Heart right ventricle (tissue), 16 donors: ENCODE data around the gene CASP8AP2. TPM values are rescaled to one million over a fixed set of nuclear protein-coding genes. Genes with fewer than 3 reads are reported as not detected.

Experiments
- ATAC-seq, 8 donors: fragments of 200-7000 bp; cut with Tn5 transposase; one replicate each; pipeline ENCODE4 v1.9.1; 2020; ENCODE audit warnings: mild to moderate bottlenecking in 8 of 8, moderate library complexity in 8 of 8, moderate number of reproducible peaks in 1 of 8
- DNase-seq, 2 donors: peaks; one replicate each; pipeline ENCODE4 v3.0.0-alpha.2; 2020
- H3K27ac ChIP-seq, 10 donors: fragments of 200-600 bp; sonication (generic) in 2 of 10; one replicate each; pipeline versions ENCODE4 v1.5.0 to v1.8.0; 2020 to 2022; ENCODE audit warnings: mild to moderate bottlenecking in 3 of 10
- H3K27me3 ChIP-seq, 7 donors: fragments of 200-600 bp; one replicate each; pipeline ENCODE4 v1.8.0; 2021 to 2022; ENCODE audit warnings: mild to moderate bottlenecking in 2 of 7
- H3K36me3 ChIP-seq, 9 donors: fragments of 200-600 bp; sonication (generic) in 1 of 9; one replicate each; pipeline versions ENCODE4 v1.5.0 to v1.8.0; 2020 to 2022; ENCODE audit warnings: mild to moderate bottlenecking in 2 of 9
- H3K4me1 ChIP-seq, 9 donors: fragments of 200-600 bp; sonication (generic) in 1 of 9; one replicate each; pipeline versions ENCODE4 v1.5.0 to v1.8.0; 2020 to 2022; ENCODE audit warnings: mild to moderate bottlenecking in 4 of 9
- H3K4me3 ChIP-seq, 10 donors: fragments of 200-600 bp; sonication (generic) in 2 of 10; one replicate each; pipeline versions ENCODE4 v1.5.0 to v1.8.0; 2020 to 2022; ENCODE audit warnings: mild to moderate bottlenecking in 7 of 10, moderate library complexity in 2 of 10
- H3K9me3 ChIP-seq, 11 donors: fragments of 200-600 bp in 10 of 11; sonication (generic) in 2 of 11; one replicate each; pipeline versions ENCODE4 v1.5.0 to v1.8.0; 2013 to 2022; ENCODE audit warnings: mild to moderate bottlenecking in 2 of 11, control low read depth in 1 of 11, moderate library complexity in 1 of 11
- WGBS, 2 donors: extraction: QIAGEN DNeasy Blood & Tissue Kit; methylation state at CpG; one replicate each; pipeline ENCODE4 v1.1.7; 2013; ENCODE audit warnings: inconsistent platforms in 1 of 2; 5-methylcytosine and 5-hydroxymethylcytosine counted together
- intact Hi-C, 10 donors: fragments of 100-400 bp; cut with DNase I; formaldehyde crosslinking; loops; one replicate each; pipeline versions ENCODE4 v1.11.1 to v1.14.2; 2022
- polyA plus RNA-seq, 2 donors: library from polyadenylated mRNA; stranded (reverse); fragments of 200-250 nt; gene quantifications; one replicate each; pipeline ENCODE4 v1.2.3, GENCODE V29; 2013
- total RNA-seq, 10 donors: library from RNA; stranded (reverse); fragmentation: NEBNext Ultra II Directional in 3 of 10; extraction: Animal tissue kit (Norgen Biotek cat#: 25700) in 3 of 10; gene quantifications; one replicate each; pipeline versions ENCODE4 v1.2.1 to v1.2.4, GENCODE V29; 2021 to 2023
- TF ChIP-seq, protein P1 (sequence below), 9 donors: fragments of 200-600 bp; sonication (generic) in 2 of 9; IDR thresholded peaks; one replicate each; pipeline versions ENCODE4 v1.5.0 to v1.8.0; 2021 to 2022; ENCODE audit warnings: antibody characterized with exemption in 9 of 9, mild to moderate bottlenecking in 5 of 9, moderate library complexity in 1 of 9
- donor health status: Arrhythmogenic right ventricular cardiomyopathy.
- donor health status: ischemic (EF 13 %, LVEDD 7.1; RV severe dilation, severe dysfunction).
- donor health status: healthy with polysubstance abuse.
- donor health status: DM: no; HTN: yes; CAD: no.
- donor health status: DM: no; HTN: no; CAD: no.
- donor health status: ischemic (EF 25% LVEDD 6.9; RV normal size, moderate dysfunction).
- donor health status: ischemic (EF 25% LVEDD 5.7; RV mildly dilated, moderate dysfunction).
- donor health status: healthy.
- donor health status: DM: yes; HTN: yes; CAD: no.
- donor health status: Ischemic cardiomyopathy.
- donor health status: ischemic (EF 35%, LVEDD 5.7; RV mildly dilated, moderate dysfunction).
- donor health status: nonischemic (EF 11% LVEDD 7.7; RV severe dilation, severe dysfunction).
- donor health status: DM: yes; HTN: yes; CAD: no.
- donor health status: PGD.
- donor health status: ischemic (EF 29% LVEDD 5.4; RV normal size, mild dysfunction).
- donor health status: nonischemic (EF 23%, LVEDD 6.1; RV moderate dilation, normal function).

The CASP8AP2 gene
- total and polyA plus RNA-seq, 12 donors, result 2.2 to 15.9 (median 10.9) TPM

DNA sequence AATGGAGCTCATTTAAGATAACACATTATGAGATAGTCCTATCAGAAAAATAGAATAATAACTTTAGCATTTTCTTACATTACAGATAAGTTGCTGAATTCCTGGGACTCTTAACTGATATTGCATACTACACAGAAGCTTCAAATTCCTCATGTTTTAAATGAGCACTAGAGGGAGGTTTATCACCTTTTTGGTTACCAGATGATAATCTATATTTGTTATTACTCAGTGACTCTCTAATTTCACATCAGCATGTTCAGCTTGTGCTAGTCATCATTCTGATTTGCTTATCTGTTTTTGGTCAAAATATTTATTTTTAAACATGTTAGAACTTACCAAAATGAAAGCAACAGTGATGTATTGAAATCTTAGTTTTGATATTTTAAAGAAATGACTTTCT, 44.0 kb downstream of the CASP8AP2 start:
- no peak for DNase-seq
- H3K27me3 ChIP-seq, result no peaks in the 10 kb centered on the region
- H3K36me3 ChIP-seq, result peaks cover 0 to 66% (median 9%) of the 10 kb centered on the region in 9 donors
- H3K4me1 ChIP-seq, result no peaks in the 10 kb centered on the region
- no peak overlapping the region for H3K27ac ChIP-seq
- H3K9me3 ChIP-seq, result no peaks in the 10 kb centered on the region
- no peak for ATAC-seq
- H3K4me3 ChIP-seq, result no peak overlapping the region
- intact Hi-C loops, result no loop called here
- TF ChIP-seq, protein P1, sequence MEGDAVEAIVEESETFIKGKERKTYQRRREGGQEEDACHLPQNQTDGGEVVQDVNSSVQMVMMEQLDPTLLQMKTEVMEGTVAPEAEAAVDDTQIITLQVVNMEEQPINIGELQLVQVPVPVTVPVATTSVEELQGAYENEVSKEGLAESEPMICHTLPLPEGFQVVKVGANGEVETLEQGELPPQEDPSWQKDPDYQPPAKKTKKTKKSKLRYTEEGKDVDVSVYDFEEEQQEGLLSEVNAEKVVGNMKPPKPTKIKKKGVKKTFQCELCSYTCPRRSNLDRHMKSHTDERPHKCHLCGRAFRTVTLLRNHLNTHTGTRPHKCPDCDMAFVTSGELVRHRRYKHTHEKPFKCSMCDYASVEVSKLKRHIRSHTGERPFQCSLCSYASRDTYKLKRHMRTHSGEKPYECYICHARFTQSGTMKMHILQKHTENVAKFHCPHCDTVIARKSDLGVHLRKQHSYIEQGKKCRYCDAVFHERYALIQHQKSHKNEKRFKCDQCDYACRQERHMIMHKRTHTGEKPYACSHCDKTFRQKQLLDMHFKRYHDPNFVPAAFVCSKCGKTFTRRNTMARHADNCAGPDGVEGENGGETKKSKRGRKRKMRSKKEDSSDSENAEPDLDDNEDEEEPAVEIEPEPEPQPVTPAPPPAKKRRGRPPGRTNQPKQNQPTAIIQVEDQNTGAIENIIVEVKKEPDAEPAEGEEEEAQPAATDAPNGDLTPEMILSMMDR (IDR thresholded peaks at IDR 0.05), result no peak

DNA sequence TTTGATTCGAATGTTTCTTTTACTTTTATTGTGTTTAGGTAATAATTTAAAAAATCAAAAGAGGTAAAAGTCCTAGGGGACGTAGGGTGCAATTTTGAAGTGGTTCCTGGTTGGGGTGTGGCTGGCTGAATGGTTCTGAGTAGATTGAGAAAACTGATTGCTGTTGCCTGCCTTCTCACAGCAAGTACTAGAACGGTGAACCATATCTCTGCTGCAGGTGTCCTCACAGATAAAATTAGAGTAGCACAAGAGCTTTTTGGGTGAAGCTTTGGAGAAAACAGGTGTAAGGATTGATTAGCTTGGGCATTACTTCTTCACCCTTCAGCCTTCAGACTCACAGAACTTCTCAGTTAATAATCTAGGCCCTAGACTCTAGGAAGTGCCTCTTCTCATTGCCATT, 44.8 kb downstream of the CASP8AP2 start:
- H3K36me3 ChIP-seq, result peaks cover 0 to 60% (median 9%) of the 10 kb centered on the region in 9 donors

DNA sequence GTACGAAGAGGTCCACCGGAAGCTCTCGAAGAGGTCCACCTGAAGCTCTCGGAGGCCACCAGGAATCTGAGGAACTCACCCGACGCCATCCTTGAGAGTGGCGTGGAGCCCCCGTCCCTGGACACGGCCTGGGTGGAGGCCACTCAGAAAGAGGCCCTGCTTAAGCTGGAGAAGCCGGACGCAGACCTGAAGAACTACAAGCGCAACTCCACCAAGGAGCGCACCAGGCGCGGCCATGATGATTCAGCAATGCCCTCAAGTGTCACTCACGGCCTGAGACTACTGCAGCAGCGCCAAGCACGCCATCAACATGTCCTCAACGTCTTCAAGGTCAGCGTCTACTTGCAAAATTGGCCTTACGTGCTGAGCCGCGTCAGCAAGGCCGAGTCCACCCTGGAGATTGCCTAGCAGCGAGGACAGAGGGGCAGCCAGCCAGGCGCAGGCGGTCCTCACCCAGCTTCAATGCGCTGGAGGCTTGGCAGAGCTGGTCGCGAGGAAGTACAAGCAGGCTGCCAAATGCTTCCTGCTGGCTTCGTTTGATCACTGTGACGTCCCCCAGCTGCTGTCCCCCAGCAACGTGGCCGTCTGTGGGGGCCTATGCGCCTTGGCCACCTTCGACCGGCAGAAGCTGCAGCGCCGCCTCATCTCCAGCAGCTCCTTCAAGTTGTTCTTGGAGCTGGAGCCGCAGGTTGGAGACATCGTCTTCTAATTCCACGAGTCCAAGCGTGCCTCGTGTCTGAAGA, 56.9 kb downstream of the CASP8AP2 start:
- no peaks in the 10 kb centered on the region for H3K4me1 ChIP-seq
- no peaks in the 10 kb centered on the region for H3K9me3 ChIP-seq
- intact Hi-C loops, result no loop called here
- no peak overlapping the region for H3K4me3 ChIP-seq
- H3K27me3 ChIP-seq, result peaks cover 0 to 47% (median 39%) of the 10 kb centered on the region in 7 donors
- no peak overlapping the region for H3K27ac ChIP-seq
- TF ChIP-seq, protein P1 (IDR thresholded peaks at IDR 0.05), result no peak
- WGBS, 2 donors, result 88% methylated on average over 44 of the region's 44 CpGs
- DNase-seq (no peak), ATAC-seq (peak in 1 of 8 donors; percentile 53)
- no peaks in the 10 kb centered on the region for H3K36me3 ChIP-seq

More for the DNA sequence above, 44.8 kb downstream of the CASP8AP2 start:
- TF ChIP-seq, protein P1 (IDR thresholded peaks at IDR 0.05), result no peak
- 84 to 91% methylated on average over 3 of the region's 3 CpGs for WGBS, 2 donors
- Histone ChIP-seq H3K9me3 (no peaks in the 10 kb centered on the region), H3K4me3 (no peak overlapping the region), H3K27me3 (no peaks in the 10 kb centered on the region), H3K27ac (no peak overlapping the region), H3K4me1 (no peaks in the 10 kb centered on the region)
- no peak for ATAC-seq
- no peak for DNase-seq
- intact Hi-C loops, result no loop called here

DNA sequence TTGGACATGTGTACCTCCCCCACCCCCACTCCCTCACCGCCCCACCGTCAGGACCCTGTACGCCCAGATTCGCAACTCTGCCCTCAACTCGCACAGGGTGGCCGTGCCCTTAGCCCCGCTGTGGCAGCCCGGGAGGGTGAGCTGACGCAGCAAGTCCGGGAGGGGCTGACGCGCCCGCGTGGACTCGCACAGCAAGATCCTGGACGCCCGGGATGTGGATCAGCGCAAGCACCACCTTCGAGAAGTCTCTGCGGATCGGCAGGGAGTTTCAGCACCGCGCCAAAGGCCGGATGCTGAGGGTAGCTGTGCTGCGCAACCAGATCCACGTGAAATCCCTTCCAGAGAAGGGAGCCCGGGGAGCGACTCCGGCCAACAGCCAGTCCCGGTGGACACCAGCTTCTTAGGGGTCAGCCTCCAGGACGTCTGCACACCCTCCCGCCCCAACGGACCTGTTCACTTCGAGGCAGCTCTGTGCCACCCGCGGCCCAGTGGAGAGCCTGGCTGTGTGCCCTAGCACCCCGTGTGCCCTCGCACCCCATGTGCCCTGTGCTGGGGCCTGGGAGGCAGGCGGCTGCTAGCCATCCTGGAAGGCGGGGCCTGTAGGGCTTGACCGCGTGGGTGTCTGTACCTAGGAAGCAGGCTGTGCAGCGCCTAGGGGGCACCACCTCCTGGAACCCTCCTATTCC, 57.9 kb downstream of the CASP8AP2 start:
- intact Hi-C loops, result no loop called here
- TF ChIP-seq, protein P1 (IDR thresholded peaks at IDR 0.05), result no peak
- peaks cover 0 to 55% (median 50%) of the 10 kb centered on the region in 7 donors for H3K27me3 ChIP-seq
- H3K4me1 ChIP-seq, result no peaks in the 10 kb centered on the region
- H3K9me3 ChIP-seq, result no peaks in the 10 kb centered on the region
- no peak for DNase-seq
- H3K27ac ChIP-seq, result no peak overlapping the region
- no peak overlapping the region for H3K4me3 ChIP-seq
- WGBS, 2 donors, result 13 to 19% methylated on average over 43 of the region's 43 CpGs
- no peaks in the 10 kb centered on the region for H3K36me3 ChIP-seq
- ATAC-seq, result peak in 2 of 8 donors; percentile 14 to 22
